ENCODE data around the gene OLFML3.
"Not testable (repeated sequence)": the region's sequence is repeated elsewhere in the genome, so short reads cannot be mapped to it uniquely, and the experiment has no call there.

The OLFML3 gene

GRCh38 chr1:113993766-113994165 lies 14.5 kb downstream of the OLFML3 start:
- DNase-seq = no peak

DNA sequence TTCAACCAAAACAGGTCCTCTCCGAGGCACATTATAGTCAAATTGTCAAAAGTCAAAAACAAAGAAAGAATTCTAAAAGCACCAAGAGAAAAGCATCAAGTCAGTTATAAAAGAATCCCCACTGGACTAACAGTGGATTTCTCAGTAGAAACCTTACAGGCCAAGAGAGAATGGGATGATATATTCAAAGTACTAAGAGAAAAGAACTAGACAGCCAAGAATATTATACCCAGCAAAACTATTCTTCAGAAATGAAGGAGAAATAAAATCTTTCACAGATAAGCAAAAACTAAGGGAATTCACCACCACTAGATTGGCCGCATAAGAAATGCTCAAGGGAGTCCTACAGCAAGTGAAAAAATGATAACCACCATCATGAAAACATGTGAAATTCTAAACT lies 16.1 kb downstream of the OLFML3 start:
- no peak for DNase-seq

GRCh38 chr1:113998361-113998760 lies 19.1 kb downstream of the OLFML3 start:
- peak; percentile 43 to 55 (median 52) for DNase-seq

- DNase-seq = no peak
Observed at GRCh38 chr1:113999233-113999632, 20.0 kb downstream of the OLFML3 start.

- DNase-seq = no peak
Observed at GRCh38 chr1:113999799-114000198, 20.5 kb downstream of the OLFML3 start.

DNA sequence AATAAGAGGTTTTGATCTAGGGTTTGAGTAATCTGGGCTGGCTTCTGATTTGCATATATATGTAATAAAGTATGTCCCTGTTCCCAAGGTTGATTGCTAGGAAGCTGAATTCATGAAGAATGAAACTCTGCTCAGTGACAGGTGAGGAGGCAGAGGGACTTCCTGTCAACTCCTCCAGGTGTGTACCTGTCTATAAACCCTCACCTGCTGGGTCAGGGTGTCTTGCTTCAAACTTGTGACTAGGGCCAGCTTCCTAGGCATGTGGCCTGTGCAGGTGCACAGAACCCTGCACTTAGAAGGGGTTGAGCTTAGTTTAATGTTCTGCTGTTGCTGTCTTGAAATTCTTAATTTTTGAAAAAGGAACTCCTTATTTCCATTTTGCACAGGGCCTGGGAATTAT lies 21.1 kb downstream of the OLFML3 start:
- no peak for DNase-seq

- DNase-seq = no peak
Observed at GRCh38 chr1:114002492-114003239, 23.4 kb downstream of the OLFML3 start.

DNA sequence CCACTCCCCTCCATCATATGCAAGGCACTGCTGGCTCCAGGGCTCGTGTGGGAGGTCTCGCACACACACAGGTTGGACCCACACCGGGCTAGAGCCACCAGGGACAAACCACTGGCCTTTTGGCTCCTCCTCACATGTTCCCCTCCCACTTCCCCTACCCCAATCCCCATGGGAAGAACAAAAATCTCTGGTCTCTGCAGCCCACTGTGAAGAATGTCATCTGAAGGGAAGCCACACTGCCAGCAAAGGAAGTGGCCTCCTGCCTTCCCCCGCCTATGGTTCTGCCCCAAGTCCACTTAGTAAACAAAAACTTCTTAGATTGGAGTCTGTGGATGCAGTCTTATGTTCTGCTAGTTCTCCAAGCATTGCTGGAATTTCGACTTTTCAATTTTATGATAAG lies 24.2 kb downstream of the OLFML3 start:
- no peak for DNase-seq

DNA sequence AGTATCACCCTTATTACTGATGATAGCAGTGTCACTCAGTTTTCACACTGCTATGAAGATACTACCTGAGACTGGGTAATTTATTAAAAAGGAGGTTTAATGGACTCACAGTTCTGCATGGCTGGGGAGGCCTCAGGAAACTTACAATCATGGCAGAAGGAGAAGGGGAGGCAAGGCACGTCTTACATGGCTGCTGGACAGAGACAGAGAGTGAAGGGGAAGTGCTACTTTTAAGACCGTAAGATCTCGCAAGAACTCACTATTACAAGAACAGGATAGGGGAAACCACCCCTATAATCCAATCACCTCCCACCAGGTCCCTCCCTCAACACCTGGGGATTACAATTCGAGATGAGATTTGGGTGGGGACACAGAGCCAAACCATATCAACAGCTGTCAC lies 27.6 kb downstream of the OLFML3 start:
- DNase-seq = not testable (repeated sequence)

DNA sequence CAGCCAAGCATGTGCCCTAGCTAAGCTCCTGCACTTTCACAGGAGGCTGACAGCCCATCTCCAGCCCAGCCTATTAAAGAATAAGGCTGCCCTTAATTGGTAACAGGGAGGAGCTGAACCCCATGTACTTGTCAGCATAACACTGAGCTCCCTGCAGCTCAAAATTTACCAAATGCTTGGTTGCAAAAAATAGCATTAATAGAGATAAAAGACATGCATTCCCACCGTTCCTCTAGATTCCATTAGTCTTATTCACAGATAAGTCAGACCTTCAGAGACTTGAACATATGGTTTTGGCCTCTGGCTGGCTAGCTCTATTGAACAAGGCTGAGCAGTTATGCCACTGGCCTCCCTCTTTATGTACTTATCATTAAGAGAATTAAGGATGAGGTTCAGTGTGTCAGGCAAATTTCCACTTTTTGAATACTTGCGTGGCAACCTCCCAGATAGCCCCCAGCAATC lies 29.2 kb downstream of the OLFML3 start:
- no peak for DNase-seq

- DNase-seq = no peak
Observed at GRCh38 chr1:114008993-114009392, 29.7 kb downstream of the OLFML3 start.

DNA sequence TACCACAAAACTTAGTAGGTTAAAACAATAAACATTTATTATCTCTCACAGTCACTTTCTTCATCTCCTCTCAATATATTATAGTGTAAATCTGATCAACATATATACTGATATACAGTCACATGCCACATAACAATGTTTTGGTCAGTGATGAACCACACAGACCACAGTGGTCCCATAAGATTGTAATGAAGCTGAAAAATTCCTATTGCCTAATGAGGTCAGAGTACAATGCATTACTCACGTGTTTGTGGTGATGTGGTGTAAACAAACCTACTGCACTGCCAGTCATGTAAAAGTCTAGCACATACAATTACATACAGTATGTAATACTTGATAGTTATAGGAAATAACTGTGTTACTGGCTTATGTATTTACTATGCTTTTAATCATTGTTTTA lies 30.1 kb downstream of the OLFML3 start:
- DNase-seq = peak in 2 of 3 donors; percentile 23 to 24

GRCh38 chr1:114010433-114011184 lies 31.3 kb downstream of the OLFML3 start:
- DNase-seq = no peak

- DNase-seq = no peak
Observed at GRCh38 chr1:114011796-114012195, 32.5 kb downstream of the OLFML3 start.

- no peak for DNase-seq
Observed at GRCh38 chr1:114015075-114015474, 35.8 kb downstream of the OLFML3 start.

GRCh38 chr1:114019724-114020123 lies 40.5 kb downstream of the OLFML3 start:
- not testable (repeated sequence) for DNase-seq

DNA sequence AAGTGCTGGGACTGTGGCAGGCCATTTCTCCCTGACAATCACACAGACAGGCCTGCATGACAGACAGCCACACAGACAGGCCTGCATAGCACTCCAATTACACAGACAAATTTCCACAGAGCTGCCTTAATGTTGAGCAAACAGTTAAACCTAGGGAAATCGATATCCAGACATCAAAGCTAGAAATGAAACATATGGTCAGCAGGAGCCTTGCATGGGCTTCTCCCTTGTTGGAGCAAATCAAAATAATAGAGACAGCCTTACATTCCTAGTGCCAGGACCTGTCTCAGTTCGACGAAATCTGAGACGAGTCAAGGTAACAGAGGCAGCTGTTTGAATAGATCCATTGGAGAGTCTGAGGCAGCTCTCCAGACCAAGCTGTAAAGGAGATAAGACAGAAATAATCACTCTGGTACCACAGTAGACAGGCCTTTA lies 42.4 kb downstream of the OLFML3 start:
- no peak for DNase-seq

DNA sequence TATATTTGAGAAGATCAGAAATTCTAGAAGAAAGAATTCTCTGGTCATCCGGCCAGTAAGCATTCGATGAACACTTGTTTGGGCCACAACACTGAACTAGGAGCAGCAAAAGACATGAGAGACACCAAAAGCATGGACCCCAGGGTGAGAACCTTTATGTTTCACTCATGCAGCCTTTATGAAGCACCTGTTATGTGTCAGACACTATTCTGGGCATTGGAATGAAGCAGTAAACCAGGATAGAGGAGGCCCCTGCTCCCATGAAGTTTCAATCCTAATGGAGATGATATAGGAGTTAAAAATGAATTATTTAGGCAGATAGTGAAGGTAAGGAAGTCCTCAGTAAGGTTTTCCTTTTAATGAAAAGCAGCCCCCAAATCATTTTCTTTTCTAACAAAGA lies 43.6 kb downstream of the OLFML3 start:
- DNase-seq = no peak

- no peak for DNase-seq
Observed at GRCh38 chr1:114023377-114023776, 44.1 kb downstream of the OLFML3 start.

DNA sequence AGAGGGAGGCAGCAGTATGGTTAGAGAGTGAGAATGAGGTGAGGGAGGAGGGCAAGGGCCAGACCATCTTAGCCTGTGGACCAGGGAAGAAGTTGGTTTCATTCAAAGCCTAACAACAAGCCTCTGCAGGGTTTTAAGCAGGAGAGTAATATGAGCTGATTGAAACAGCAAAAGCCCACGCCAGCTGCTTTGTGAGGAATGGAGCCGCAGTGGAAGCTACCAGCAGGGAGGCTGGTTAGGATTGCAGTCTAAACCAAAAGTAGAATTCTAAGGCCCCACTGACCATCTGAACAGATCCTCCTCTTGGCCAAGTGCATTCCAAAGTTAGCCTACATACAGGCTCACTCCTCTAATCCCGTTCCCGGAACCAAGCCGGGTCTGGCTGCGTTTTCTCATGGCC lies 44.8 kb downstream of the OLFML3 start:
- no peak for DNase-seq

GRCh38 chr1:114025609-114026401 lies 46.5 kb downstream of the OLFML3 start:
- DNase-seq = no peak

DNA sequence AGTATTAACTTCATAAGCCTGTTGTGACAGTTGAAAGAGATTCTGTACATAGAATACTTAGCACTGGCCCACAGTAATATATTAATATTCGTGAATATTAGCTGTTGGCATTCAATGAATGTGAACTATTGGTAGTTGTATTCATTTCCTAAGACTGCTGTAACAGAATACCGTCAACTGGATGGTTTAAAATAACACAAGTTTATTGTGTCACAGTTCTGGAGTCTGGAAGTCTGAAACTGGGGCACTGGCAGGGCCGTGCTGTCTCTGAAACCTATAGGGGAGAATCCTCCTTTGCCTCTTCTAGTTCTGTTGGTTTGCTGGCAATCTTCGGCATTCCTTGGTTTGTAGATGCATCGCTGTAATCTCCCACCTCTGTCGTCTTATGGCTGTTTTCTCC lies 47.5 kb downstream of the OLFML3 start:
- DNase-seq = no peak
